HFFc6 (cell line): Measurements from ENCODE around the gene TMCO4. TPM values are rescaled to one million over a fixed set of nuclear protein-coding genes. Genes with fewer than 3 reads are reported as not detected.
A peak's percentile ranks its signal among the peaks of the same experiment; 100 is the strongest.

Experiments used
- DNase-seq: peaks from one replicate; pipeline ENCODE4 v3.0.0-alpha.2; 2018
- H3K27ac Mint-ChIP-seq: 2 replicates; pipeline ENCODE4 v1.8.0; 2020; ENCODE audit warnings: mild to moderate bottlenecking, mixed read lengths
- H3K27me3 Mint-ChIP-seq: 2 replicates; pipeline ENCODE4 v1.8.0; 2021; ENCODE audit warnings: mild to moderate bottlenecking, moderate library complexity, mixed read lengths; ENCODE audit not compliant: insufficient read depth
- H3K36me3 Mint-ChIP-seq: 2 replicates; pipeline ENCODE4 v1.8.0; 2021; ENCODE audit warnings: low read depth, mixed read lengths
- H3K4me1 Mint-ChIP-seq: 2 replicates; pipeline ENCODE4 v1.8.0; 2020; ENCODE audit warnings: low read depth, mixed read lengths
- H3K4me3 Mint-ChIP-seq: 2 replicates; pipeline ENCODE4 v1.8.0; 2020; ENCODE audit warnings: mild to moderate bottlenecking, moderate library complexity, mixed read lengths
- H3K9me3 Mint-ChIP-seq: 2 replicates; pipeline ENCODE4 v1.8.0; 2020; ENCODE audit warnings: mild to moderate bottlenecking, mixed read lengths
- total RNA-seq, 6 experiments: library from RNA; stranded (reverse); fragmentation: NEBNext Ultra II Directional; extraction: Animal tissue kit (Norgen Biotek cat#: 25700); gene quantifications; 2 replicates in 1 of 6; 3 replicates in 5 of 6; pipeline ENCODE4 v1.2.3, GENCODE V29; 2021
- TF ChIP-seq, protein P1 (sequence below): fragments of 200-600 bp; sonication (generic); IDR thresholded peaks from 2 replicates; pipeline ENCODE4 v1.5.0; 2021; ENCODE audit warnings: antibody characterized with exemption, mild to moderate bottlenecking

Gene TMCO4
- total RNA-seq, 6 experiments from 2014 or later: 17.4 to 30.6 (median 27.8) TPM

DNA sequence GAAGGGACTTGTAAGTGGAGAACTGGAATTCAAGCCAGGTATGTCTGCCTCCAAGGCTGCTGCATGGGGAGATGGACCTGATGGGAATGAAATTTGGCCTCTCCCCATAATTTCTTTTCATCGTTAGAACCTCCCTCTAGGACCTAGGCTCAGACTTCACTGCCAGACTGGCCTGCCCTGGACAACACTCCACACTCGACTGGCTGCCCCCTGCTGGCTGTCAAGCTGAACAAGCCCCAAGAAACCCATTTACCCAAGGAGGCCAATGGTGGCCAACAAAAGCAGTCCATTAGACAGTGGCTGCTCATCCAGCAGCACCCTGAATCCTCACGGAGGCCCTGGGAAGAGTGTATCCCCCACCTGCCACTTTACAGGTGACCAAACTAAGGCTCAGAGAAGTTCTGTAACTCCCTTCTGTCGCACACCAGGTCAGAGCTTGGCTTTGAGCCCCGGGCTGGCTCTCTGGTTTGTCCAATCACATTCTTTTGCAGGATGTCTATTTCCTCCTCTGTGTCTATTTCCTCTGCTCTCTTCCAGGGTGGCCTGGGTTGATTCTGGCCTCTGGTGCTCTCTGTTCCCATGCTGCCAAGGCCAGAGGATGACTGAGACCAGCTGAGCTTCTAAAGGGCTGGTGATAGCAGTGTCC is 11.6 kb upstream of the TMCO4 start:
- Mint-ChIP-seq H3K4me3 (no peak overlapping the region), H3K9me3 (peaks cover 5% of the 10 kb centered on the region; the same call in 1 of the 2 replicates), H3K4me1 (0 out of 2 replicates have a peak, but pooled peaks cover 13% of the 10 kb centered on the region), H3K36me3 (peaks cover 5% of the 10 kb centered on the region; the same call in 1 of the 2 replicates), H3K27ac (no peak overlapping the region), H3K27me3 (peaks cover 17% of the 10 kb centered on the region)
- TF ChIP-seq, protein P1, sequence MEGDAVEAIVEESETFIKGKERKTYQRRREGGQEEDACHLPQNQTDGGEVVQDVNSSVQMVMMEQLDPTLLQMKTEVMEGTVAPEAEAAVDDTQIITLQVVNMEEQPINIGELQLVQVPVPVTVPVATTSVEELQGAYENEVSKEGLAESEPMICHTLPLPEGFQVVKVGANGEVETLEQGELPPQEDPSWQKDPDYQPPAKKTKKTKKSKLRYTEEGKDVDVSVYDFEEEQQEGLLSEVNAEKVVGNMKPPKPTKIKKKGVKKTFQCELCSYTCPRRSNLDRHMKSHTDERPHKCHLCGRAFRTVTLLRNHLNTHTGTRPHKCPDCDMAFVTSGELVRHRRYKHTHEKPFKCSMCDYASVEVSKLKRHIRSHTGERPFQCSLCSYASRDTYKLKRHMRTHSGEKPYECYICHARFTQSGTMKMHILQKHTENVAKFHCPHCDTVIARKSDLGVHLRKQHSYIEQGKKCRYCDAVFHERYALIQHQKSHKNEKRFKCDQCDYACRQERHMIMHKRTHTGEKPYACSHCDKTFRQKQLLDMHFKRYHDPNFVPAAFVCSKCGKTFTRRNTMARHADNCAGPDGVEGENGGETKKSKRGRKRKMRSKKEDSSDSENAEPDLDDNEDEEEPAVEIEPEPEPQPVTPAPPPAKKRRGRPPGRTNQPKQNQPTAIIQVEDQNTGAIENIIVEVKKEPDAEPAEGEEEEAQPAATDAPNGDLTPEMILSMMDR: peak; percentile 82
- DNase-seq: peak; percentile 58

DNA sequence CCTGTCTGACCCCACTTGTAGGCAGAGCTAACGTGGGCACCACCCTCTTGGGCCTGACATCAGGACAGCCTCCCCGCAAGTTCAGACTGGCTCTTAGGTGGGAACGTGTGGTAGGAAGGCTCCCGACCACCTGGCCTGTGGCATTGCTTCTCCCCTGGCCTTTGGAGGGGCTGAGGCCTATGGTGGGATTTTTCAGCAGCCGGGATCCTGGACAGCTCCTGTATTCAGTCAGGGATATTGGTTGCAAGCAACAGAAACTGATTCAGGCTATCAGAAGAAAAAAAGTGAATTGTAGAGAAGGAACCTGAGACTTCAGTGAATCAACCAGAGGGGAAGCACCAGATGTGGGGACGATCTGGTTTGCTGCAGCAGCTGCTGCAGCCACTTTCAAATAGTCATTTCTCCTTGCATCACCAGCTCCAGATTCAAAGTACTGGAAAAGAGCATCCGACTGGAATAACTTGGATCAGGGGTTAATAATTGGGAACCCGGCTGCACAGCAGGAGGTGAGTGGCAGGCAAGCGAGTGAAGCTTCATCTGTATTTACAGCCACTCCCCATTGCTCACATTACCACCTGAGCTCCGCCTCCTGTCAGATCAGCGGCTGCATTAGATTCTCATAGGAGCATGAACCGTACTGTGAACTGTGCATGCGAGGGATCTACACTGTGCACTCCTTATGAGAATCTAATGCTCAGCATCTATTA is 9.5 kb upstream of the TMCO4 start:
- H3K27ac Mint-ChIP-seq: no peak overlapping the region
- H3K4me1 Mint-ChIP-seq: 0 out of 2 replicates have a peak, but pooled peaks cover 13% of the 10 kb centered on the region
- TF ChIP-seq, protein P1: no peak
- H3K4me3 Mint-ChIP-seq: no peak overlapping the region
- DNase-seq: no peak
- peaks cover 5% of the 10 kb centered on the region; the same call in 1 of the 2 replicates for H3K36me3 Mint-ChIP-seq
- peaks cover 5% of the 10 kb centered on the region; the same call in 1 of the 2 replicates for H3K9me3 Mint-ChIP-seq
- peaks cover 13% of the 10 kb centered on the region for H3K27me3 Mint-ChIP-seq

DNA sequence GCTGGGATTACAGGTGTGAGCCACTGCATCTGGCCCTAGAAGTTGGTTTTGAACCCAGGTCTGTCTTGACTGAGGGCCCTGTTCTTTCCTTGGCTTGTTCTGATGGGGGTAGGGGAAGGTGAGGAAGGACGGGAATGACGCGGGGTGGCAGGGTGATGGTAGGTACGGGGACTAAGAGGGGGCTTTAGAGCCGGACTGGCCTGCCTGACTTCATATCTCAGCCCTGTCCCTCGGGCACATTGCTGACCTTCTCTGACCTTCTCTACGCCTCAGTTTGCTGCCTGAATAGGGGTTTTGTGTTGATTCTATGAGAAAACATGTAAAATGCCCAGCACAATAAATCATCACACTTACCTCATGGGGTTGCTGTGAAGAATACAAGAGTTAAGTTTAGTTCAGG is 8.6 kb upstream of the TMCO4 start:
- no peak for DNase-seq
- Mint-ChIP-seq H3K27ac (no peak overlapping the region), H3K27me3 (peaks cover 6% of the 10 kb centered on the region), H3K36me3 (peaks cover 5% of the 10 kb centered on the region; the same call in 1 of the 2 replicates), H3K4me1 (0 out of 2 replicates have a peak, but pooled peaks cover 13% of the 10 kb centered on the region), H3K9me3 (peaks cover 5% of the 10 kb centered on the region; the same call in 1 of the 2 replicates), H3K4me3 (no peak overlapping the region)
- TF ChIP-seq, protein P1: no peak

DNA sequence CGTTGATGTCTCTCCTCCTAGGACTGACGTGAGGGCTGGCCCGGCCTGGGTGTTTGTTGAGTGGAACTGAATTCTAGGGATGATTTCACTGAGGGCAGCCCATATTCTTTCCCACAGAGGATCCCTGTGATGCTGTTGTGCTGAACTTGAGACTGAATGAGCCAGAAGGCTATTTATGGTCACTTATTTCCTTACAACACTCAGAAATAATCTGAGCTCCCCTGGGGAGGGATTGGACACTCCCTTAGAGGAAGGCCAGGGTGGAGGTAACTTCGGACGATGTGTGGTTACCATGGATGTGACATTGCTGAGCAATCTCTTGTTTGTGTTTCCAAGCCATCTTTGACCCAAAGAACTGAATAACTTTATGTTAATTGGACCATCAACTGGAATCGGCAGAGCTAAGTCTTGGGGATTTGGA is 5.1 kb upstream of the TMCO4 start:
- H3K4me3 Mint-ChIP-seq: no peak overlapping the region
- peaks cover 5% of the 10 kb centered on the region; the same call in 1 of the 2 replicates for H3K36me3 Mint-ChIP-seq

DNA sequence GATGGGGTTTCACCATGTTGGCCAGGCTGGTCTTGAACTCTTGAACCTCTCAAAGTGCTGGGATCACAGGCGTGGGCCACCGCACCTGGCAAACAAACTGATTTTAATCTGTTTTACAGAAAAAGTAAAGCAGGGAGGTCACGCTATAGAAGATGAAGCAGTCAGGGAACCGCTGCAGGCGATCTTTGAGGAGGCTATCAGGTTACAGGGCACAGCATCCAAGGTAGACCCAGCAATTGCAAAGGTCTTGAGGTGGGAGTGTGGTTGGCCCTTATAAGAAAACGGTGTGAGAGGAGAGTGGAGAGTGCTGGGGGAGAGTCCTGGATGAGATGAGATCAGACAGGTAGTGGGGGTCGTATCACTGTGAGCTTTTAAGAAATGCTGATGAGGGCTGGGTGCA is 2.6 kb upstream of the TMCO4 start:
- no peak overlapping the region for H3K27ac Mint-ChIP-seq
- no peak for DNase-seq
- peaks cover 2% of the 10 kb centered on the region; the same call in 1 of the 2 replicates for H3K36me3 Mint-ChIP-seq
- TF ChIP-seq, protein P1: no peak
- no peak overlapping the region for H3K4me3 Mint-ChIP-seq
- peaks cover 4% of the 10 kb centered on the region for H3K27me3 Mint-ChIP-seq
- H3K4me1 Mint-ChIP-seq: peaks cover 34% of the 10 kb centered on the region
- no peaks in the 10 kb centered on the region for H3K9me3 Mint-ChIP-seq

More for the DNA sequence above, 5.1 kb upstream of the TMCO4 start:
- H3K27me3 Mint-ChIP-seq: peaks cover 6% of the 10 kb centered on the region
- TF ChIP-seq, protein P1: no peak
- H3K27ac Mint-ChIP-seq: no peak overlapping the region
- peaks cover 5% of the 10 kb centered on the region; the same call in 1 of the 2 replicates for H3K9me3 Mint-ChIP-seq
- no peak for DNase-seq
- peaks cover 18% of the 10 kb centered on the region for H3K4me1 Mint-ChIP-seq
